Fibroblast of lung (primary cell): ENCODE measurements around the gene SLC12A4.

Experiments used
- CTCF ChIP-seq, 2 donors: IDR thresholded peaks in 1 of 2; conservative IDR thresholded peaks in 1 of 2; 1 replicate in 1 of 2; 2 replicates in 1 of 2; pipeline ENCODE4 v1.5.1; 2011 to 2012; ENCODE audit warnings: low read length in 2 of 2, control low read depth in 1 of 2, inconsistent platforms in 1 of 2, low read depth in 1 of 2, mild to moderate bottlenecking in 1 of 2
- EZH2 ChIP-seq: IDR thresholded peaks from 2 replicates; pipeline ENCODE4 v1.5.1; 2012; ENCODE audit warnings: low read length, control low read depth, mild to moderate bottlenecking; ENCODE audit errors: missing control alignments

GRCh38 chr16:67976205-67976604 lies 7.8 kb upstream of the SLC12A4 start:
- no peak for TF ChIP-seq CTCF (conservative IDR thresholded peaks at IDR 0.05 in 1 of 2, IDR thresholded peaks at IDR 0.05 in 1 of 2; ENCODE audit: low read depth in 1 of 2, low read length in 2 of 2)
- TF ChIP-seq EZH2, result no peak
